A673 (cell line): ENCODE results near the gene DHRSX. TPM values are rescaled to one million over a fixed set of nuclear protein-coding genes. Genes with fewer than 3 reads are reported as not detected.

Source experiments
- BruUV-seq: library from RNA; stranded (reverse); fragments of 400-500 nt; replicated peaks from 2 replicates; lab custom pipeline; 2021; lab: Mats Ljungman, UMichigan
- CTCF ChIA-PET: fragments of 300-600 bp; sonication (Branson Sonifier 250); formaldehyde crosslinking; loops from one replicate; lab custom pipeline; 2022; ENCODE audit warnings: antibody characterized with exemption; lab: Charles Lee
- POLR2A ChIA-PET: fragments of 300-600 bp; sonication (Branson Sonifier 250); formaldehyde crosslinking; loops from one replicate; lab custom pipeline; 2022; ENCODE audit warnings: antibody characterized with exemption; ENCODE audit not compliant: low non-redundant PET; lab: Charles Lee
- DNase-seq: peaks from one replicate; pipeline ENCODE4 v3.0.0-alpha.2; 2015; ENCODE audit warnings: low spot score
- H3K27ac ChIP-seq: fragments of 200-600 bp; sonication (generic); 2 replicates; pipeline ENCODE4 v1.5.1; 2016; ENCODE audit warnings: mixed run types, low read depth, mild to moderate bottlenecking, mixed read lengths, antibody characterized with exemption, low read length; ENCODE audit not compliant: poor library complexity, severe bottlenecking
- H3K27me3 ChIP-seq: fragments of 200-600 bp; sonication (generic); replicated peaks from 2 replicates; pipeline ENCODE4 v1.6.1; 2017; ENCODE audit warnings: mixed run types, low read depth, mild to moderate bottlenecking, mixed read lengths, antibody characterized with exemption, low read length; ENCODE audit not compliant: insufficient read depth, poor library complexity
- H3K36me3 ChIP-seq: fragments of 200-600 bp; sonication (generic); 2 replicates; pipeline ENCODE4 v1.6.1; 2016; ENCODE audit warnings: mixed run types, mild to moderate bottlenecking, mixed read lengths, antibody characterized with exemption, low read length; ENCODE audit not compliant: insufficient read depth, poor library complexity, severe bottlenecking
- H3K4me1 ChIP-seq: fragments of 200-600 bp; sonication (generic); 2 replicates; pipeline ENCODE4 v1.6.1; 2017; ENCODE audit warnings: mixed run types, mild to moderate bottlenecking, mixed read lengths, antibody characterized with exemption, low read length; ENCODE audit not compliant: insufficient read depth, poor library complexity, severe bottlenecking
- H3K4me3 ChIP-seq: fragments of 200-600 bp; sonication (generic); 2 replicates; pipeline ENCODE4 v1.5.1; 2016; ENCODE audit warnings: low read depth, mixed run types, mild to moderate bottlenecking, mixed read lengths, low read length; ENCODE audit not compliant: poor library complexity, severe bottlenecking
- H3K9me3 ChIP-seq: fragments of 200-600 bp; sonication (generic); 2 replicates; pipeline ENCODE4 v1.6.1; 2016; ENCODE audit warnings: mixed run types, low read depth, mild to moderate bottlenecking, mixed read lengths, antibody characterized with exemption, low read length; ENCODE audit not compliant: poor library complexity, severe bottlenecking
- CTCF ChIP-seq: fragments of 300-800, 200-600 bp; sonication (generic); conservative IDR thresholded peaks from 2 replicates; pipeline ENCODE4 v1.5.1; 2017; ENCODE audit warnings: low read depth, mild to moderate bottlenecking, antibody characterized with exemption, low read length, moderate library complexity, mixed read lengths
- EZH2 ChIP-seq: fragments of 200-600 bp; sonication (generic); IDR thresholded peaks from 2 replicates; pipeline ENCODE4 v1.6.1; 2017; ENCODE audit warnings: borderline replicate concordance, low read depth, mild to moderate bottlenecking, mixed read lengths, antibody characterized with exemption, low read length; ENCODE audit not compliant: poor library complexity, severe bottlenecking
- intact Hi-C: fragments of 100-400 bp; cut with micrococcal nuclease; formaldehyde crosslinking; loops from one replicate; pipeline ENCODE4 v1.10.0; 2022; ENCODE audit not compliant: unreplicated experiment
- total RNA-seq: library from RNA; stranded (reverse); gene quantifications from 2 replicates; pipeline ENCODE4 v1.2.3, GENCODE V29; 2021

Gene DHRSX
- total RNA-seq, 1 experiment from 2014 or later, result 30.2 TPM

- CTCF ChIA-PET, result no interaction called here
- DNase-seq, result no peak
- TF ChIP-seq CTCF (no peak), EZH2 (no peak)
- Histone ChIP-seq H3K9me3 (no peaks in the 10 kb centered on the region), H3K36me3 (no peaks in the 10 kb centered on the region), H3K27ac (no peak overlapping the region), H3K27me3 (no peaks in the 10 kb centered on the region), H3K4me1 (no peaks in the 10 kb centered on the region), H3K4me3 (no peak overlapping the region)
- intact Hi-C loops, result no loop called here
- POLR2A ChIA-PET, result no interaction called here
- no TSS peak for BruUV-seq
These were observed 168.5 kb downstream of the DHRSX start for GRCh38 chrX:2332252-2332651.

- no peaks in the 10 kb centered on the region for H3K36me3 ChIP-seq
- CTCF ChIA-PET, result no interaction called here
- no peaks in the 10 kb centered on the region for H3K9me3 ChIP-seq
- no peaks in the 10 kb centered on the region for H3K4me1 ChIP-seq
- POLR2A ChIA-PET, result no interaction called here
- intact Hi-C loops, result no loop called here
- H3K27me3 ChIP-seq, result no peaks in the 10 kb centered on the region
- H3K27ac ChIP-seq, result no peak overlapping the region
- BruUV-seq, result no TSS peak
- DNase-seq, result no peak
- no peak for TF ChIP-seq CTCF
- no peak overlapping the region for H3K4me3 ChIP-seq
These were observed 169.9 kb downstream of the DHRSX start for GRCh38 chrX:2330910-2331309.

GRCh38 chrX:2330487-2330886 is 170.3 kb downstream of the DHRSX start:
- no TSS peak for BruUV-seq
- H3K36me3 ChIP-seq, result no peaks in the 10 kb centered on the region
- no peak for TF ChIP-seq CTCF
- TF ChIP-seq EZH2, result no peak
- H3K4me3 ChIP-seq, result no peak overlapping the region
- ChIA-PET CTCF (no interaction called here), POLR2A (no interaction called here)
- no peaks in the 10 kb centered on the region for H3K4me1 ChIP-seq
- intact Hi-C loops, result no loop called here
- H3K27ac ChIP-seq, result no peak overlapping the region
- H3K27me3 ChIP-seq, result no peaks in the 10 kb centered on the region
- no peak for DNase-seq
- H3K9me3 ChIP-seq, result no peaks in the 10 kb centered on the region
